Measurements from ENCODE around the gene FOXJ3. TPM values are rescaled to one million over a fixed set of nuclear protein-coding genes. Genes with fewer than 3 reads are reported as not detected.

The FOXJ3 gene
- total and polyA plus RNA-seq, 2 of the 4 experiments (the other 2 are of a cell fraction), result 16.7 to 30.5 TPM

- no peaks in the 10 kb centered on the region for H3K9me3 ChIP-seq (ENCODE audit: control insufficient read depth, insufficient read depth, low read length)
- ATAC-seq (ENCODE audit: low read depth) (no peak), DNase-seq (no peak)
- WGBS, 2 experiments (ENCODE audit: extremely low coverage in 2 of 2, insufficient read length in 1 of 2), result no CpG with 5 or more reads among the region's 3 CpGs
- H4K8ac ChIP-seq (ENCODE audit: low read depth in 2 of 2, low read length in 2 of 2), result no peak overlapping the region
- intact Hi-C loops (cut with micrococcal nuclease) (no loop called here), dilution Hi-C loops (cut with HindIII; ENCODE audit: low sequenced_read_pairs, unreplicated experiment) (no loop called here), in situ Hi-C loops (cut with MboI; ENCODE audit: low sequenced_read_pairs) (no loop called here)
- H2AFZ ChIP-seq (replicated peaks; ENCODE audit: low read length, poor library complexity), result no peak overlapping the region
- no peak overlapping the region for H3K56ac ChIP-seq (ENCODE audit: extremely low read depth, insufficient read depth, low read length)
- no peak overlapping the region for H2AK5ac ChIP-seq (ENCODE audit: low read depth, low read length)
- H2BK120ac ChIP-seq (ENCODE audit: low read depth, low read length), result no peak overlapping the region
- peaks cover 2% of the 10 kb centered on the region; the same call in 1 of the 2 replicates for H3K4me1 ChIP-seq (ENCODE audit: control insufficient read depth, insufficient read depth, low read length)
- no TSS peak for BruUV-seq (replicated peaks)
- H2BK15ac ChIP-seq (ENCODE audit: low read depth, low read length), result no peak overlapping the region
- no peak for TF ChIP-seq USF2 (IDR thresholded peaks at IDR 0.05; ENCODE audit: low read depth, low read length)
- TF ChIP-seq BHLHE40 (IDR thresholded peaks at IDR 0.05; ENCODE audit: low read depth, low read length), result no peak
- TF ChIP-seq CTCF (conservative IDR thresholded peaks at IDR 0.05; ENCODE audit: low read depth, low read length), result no peak
- TF ChIP-seq MXI1 (IDR thresholded peaks at IDR 0.05; ENCODE audit: borderline replicate concordance, low read depth, low read length), result no peak
- TF ChIP-seq RCOR1 (IDR thresholded peaks at IDR 0.05; ENCODE audit: insufficient replicate concordance, low read length), result no peak
- TF ChIP-seq MAZ (IDR thresholded peaks at IDR 0.05; ENCODE audit: borderline replicate concordance, low read depth, low read length), result no peak
- no peak for TF ChIP-seq POLR2A (IDR thresholded peaks at IDR 0.05; ENCODE audit: low read depth, low read length)
- TF ChIP-seq CEBPB (IDR thresholded peaks at IDR 0.05; ENCODE audit: low read depth, low read length), result no peak
- TF ChIP-seq RFX5 (IDR thresholded peaks at IDR 0.05; ENCODE audit: low read depth, low read length), result no peak
- TF ChIP-seq RAD21 (IDR thresholded peaks at IDR 0.05; ENCODE audit: low read length), result no peak
- no peak for TF ChIP-seq ELK1 (IDR thresholded peaks at IDR 0.05; ENCODE audit: borderline replicate concordance, low read depth, low read length)
- no peak for TF ChIP-seq MAFK (IDR thresholded peaks at IDR 0.05; ENCODE audit: low read depth, low read length)
- H2BK20ac ChIP-seq (ENCODE audit: low read depth, low read length), result no peak overlapping the region
- H3K9me1 ChIP-seq (ENCODE audit: insufficient read depth, low read length), result peaks cover 11% of the 10 kb centered on the region
- POLR2A ChIA-PET (ENCODE audit: unreplicated experiment), result no interaction called here
- no peak overlapping the region for H3K18ac ChIP-seq (ENCODE audit: low read depth, low read length)
- no peak overlapping the region for H4K5ac ChIP-seq (ENCODE audit: low read depth, low read length)
- no peak overlapping the region for H3K14ac ChIP-seq (replicated peaks; ENCODE audit: low read depth, low read length)
- no peak overlapping the region for H2AK9ac ChIP-seq (replicated peaks; ENCODE audit: low read depth, low read length, poor library complexity)
- H3K4me3 ChIP-seq (ENCODE audit: insufficient read depth, low read depth, low read length), result no peak overlapping the region
- H3K27ac ChIP-seq (ENCODE audit: insufficient read depth, low read length), result no peak overlapping the region
- H3K27me3 ChIP-seq (ENCODE audit: control insufficient read depth, insufficient read depth, low read length), result no peaks in the 10 kb centered on the region
- no peak overlapping the region for H4K91ac ChIP-seq (ENCODE audit: insufficient read depth, low read depth, low read length)
- peaks cover 2% of the 10 kb centered on the region for H3K36me3 ChIP-seq (ENCODE audit: control insufficient read depth, insufficient read depth, low read length)
- H4K20me1 ChIP-seq (ENCODE audit: insufficient read depth, low read length), result peaks cover 76% of the 10 kb centered on the region
- peaks cover 19 to 60% of the 10 kb centered on the region in 2 experiments for H3K79me1 ChIP-seq (ENCODE audit: low read depth in 1 of 2, low read length in 2 of 2)
- no peak overlapping the region for H3K4ac ChIP-seq (ENCODE audit: low read depth, low read length)
- H2BK5ac ChIP-seq (ENCODE audit: low read depth, low read length, poor library complexity, severe bottlenecking), result no peak overlapping the region
- no peak overlapping the region for H3K23ac ChIP-seq (ENCODE audit: low read depth, low read length)
- H3K9ac ChIP-seq (ENCODE audit: low read depth, low read length), result no peak overlapping the region
- H3K4me2 ChIP-seq (ENCODE audit: low read depth, low read length), result no peak overlapping the region
- CTCF ChIA-PET, result no interaction called here
These were observed 21.1 kb downstream of the FOXJ3 start for GRCh38 chr1:42313970-42314369.

Data from IMR-90 (cell line).